PC-3 (cell line): ENCODE measurements around the gene CHD6.

Experiments
- EZH2phosphoT487 ChIP-seq: fragments of 300-600 bp; sonication (generic); IDR thresholded peaks from 2 replicates; pipeline ENCODE4 v1.6.1; 2018; ENCODE audit warnings: mild to moderate bottlenecking, antibody characterized with exemption, low read length, borderline replicate concordance
- TF ChIP-seq, protein P1 (sequence below): fragments of 300-600 bp; sonication (generic); conservative IDR thresholded peaks from 2 replicates; pipeline ENCODE4 v1.5.1; 2017; ENCODE audit warnings: antibody characterized with exemption, low read depth, mild to moderate bottlenecking, low read length

DNA sequence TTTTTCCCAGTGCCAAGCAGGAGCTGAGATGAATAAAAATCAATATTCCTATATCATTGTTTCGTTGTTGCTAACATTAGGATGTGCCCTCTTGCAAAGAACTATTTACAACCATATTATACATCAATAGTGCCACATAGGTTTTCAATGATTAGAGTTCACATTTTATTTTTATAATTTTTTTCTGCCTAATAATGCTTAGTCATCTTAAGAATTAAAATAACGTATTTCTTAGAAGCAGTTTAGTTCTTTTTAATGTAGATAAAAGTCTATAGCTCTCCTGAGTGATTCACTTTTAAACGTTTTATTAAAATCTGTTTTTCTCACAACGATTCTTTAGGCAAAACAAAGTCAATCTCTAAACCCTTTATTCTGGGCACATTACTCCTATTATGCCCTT lies 71.6 kb downstream of the CHD6 start:
- TF ChIP-seq, protein P1, sequence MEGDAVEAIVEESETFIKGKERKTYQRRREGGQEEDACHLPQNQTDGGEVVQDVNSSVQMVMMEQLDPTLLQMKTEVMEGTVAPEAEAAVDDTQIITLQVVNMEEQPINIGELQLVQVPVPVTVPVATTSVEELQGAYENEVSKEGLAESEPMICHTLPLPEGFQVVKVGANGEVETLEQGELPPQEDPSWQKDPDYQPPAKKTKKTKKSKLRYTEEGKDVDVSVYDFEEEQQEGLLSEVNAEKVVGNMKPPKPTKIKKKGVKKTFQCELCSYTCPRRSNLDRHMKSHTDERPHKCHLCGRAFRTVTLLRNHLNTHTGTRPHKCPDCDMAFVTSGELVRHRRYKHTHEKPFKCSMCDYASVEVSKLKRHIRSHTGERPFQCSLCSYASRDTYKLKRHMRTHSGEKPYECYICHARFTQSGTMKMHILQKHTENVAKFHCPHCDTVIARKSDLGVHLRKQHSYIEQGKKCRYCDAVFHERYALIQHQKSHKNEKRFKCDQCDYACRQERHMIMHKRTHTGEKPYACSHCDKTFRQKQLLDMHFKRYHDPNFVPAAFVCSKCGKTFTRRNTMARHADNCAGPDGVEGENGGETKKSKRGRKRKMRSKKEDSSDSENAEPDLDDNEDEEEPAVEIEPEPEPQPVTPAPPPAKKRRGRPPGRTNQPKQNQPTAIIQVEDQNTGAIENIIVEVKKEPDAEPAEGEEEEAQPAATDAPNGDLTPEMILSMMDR, result no peak
- no peak for TF ChIP-seq EZH2phosphoT487
